A549 (cell line): ENCODE measurements around the gene EXOC4. TPM values are rescaled to one million over a fixed set of nuclear protein-coding genes. Genes with fewer than 3 reads are reported as not detected.

ENCODE experiments used
- ATAC-seq, 2 experiments: fragments of 200-7000 bp in 1 of 2; fragments of >200 bp in 1 of 2; cut with Nextera tagmentation in 1 of 2; cut with Tn5 transposase in 1 of 2; 3 replicates each; pipeline versions ENCODE4 v1.8.0 to v1.9.1; 2018 to 2020; ENCODE audit warnings: mild to moderate bottlenecking in 1 of 2, moderate library complexity in 1 of 2
- CTCF ChIA-PET: fragments of 300-600 bp; sonication (Branson Sonifier 250); formaldehyde crosslinking; extraction: SDS; loops from one replicate; lab custom pipeline; 2021; ENCODE audit warnings: antibody characterized with exemption, inconsistent platforms; lab: Yijun Ruan, JAX
- POLR2A ChIA-PET: fragments of 350-600 bp; formaldehyde crosslinking; extraction: SDS; loops from one replicate; lab custom pipeline; 2021; ENCODE audit warnings: antibody characterized with exemption, inconsistent platforms; lab: Yijun Ruan, JAX
- DNase-seq, 2 experiments: peaks; one replicate each; pipeline versions ENCODE4 v3.0.0 to v3.0.0-alpha.2; 2011 to 2016; ENCODE audit warnings: low read depth in 1 of 2, low spot score in 1 of 2
- FAIRE-seq: peaks from 2 replicates; lab custom pipeline; 2011; peaks lifted over from hg19 to GRCh38; lab: Jason Lieb, UNC
- H3K27ac ChIP-seq, 2 experiments: fragments of >200 bp; sonication (Bioruptor Twin); formaldehyde crosslinking; 3 replicates each; pipeline ENCODE4 v1.5.1; 2016 to 2017
- H3K4me1 ChIP-seq: fragments of >200 bp; sonication (Bioruptor Twin); formaldehyde crosslinking; 3 replicates; pipeline ENCODE4 v1.6.1; 2016
- H3K4me2 ChIP-seq: fragments of >200 bp; sonication (Bioruptor Twin); formaldehyde crosslinking; 3 replicates; pipeline ENCODE4 v1.6.1; 2016
- H3K4me3 ChIP-seq: fragments of >200 bp; sonication (Bioruptor Twin); formaldehyde crosslinking; 3 replicates; pipeline ENCODE4 v1.5.1; 2016
- H3K9me3 ChIP-seq: fragments of >200 bp; sonication (Bioruptor Twin); formaldehyde crosslinking; 3 replicates; pipeline ENCODE4 v1.6.1; 2016
- CEBPB ChIP-seq, 2 experiments: fragments of >200 bp in 1 of 2; sonication (Bioruptor Twin) in 1 of 2; formaldehyde crosslinking in 1 of 2; IDR thresholded peaks; 2 replicates each; pipeline ENCODE4 v1.6.1; 2012 to 2016
- CHD2 ChIP-seq: fragments of 150-350 bp; IDR thresholded peaks from 2 replicates; pipeline ENCODE4 v1.6.1; 2014; ENCODE audit warnings: low read length; ENCODE audit not compliant: partially characterized antibody
- EHF ChIP-seq: fragments of 250-450 bp; sonication (Bioruptor Pico); IDR thresholded peaks from 2 replicates; pipeline ENCODE4 v1.5.0; 2020; ENCODE audit warnings: mild to moderate bottlenecking
- FOXS1 ChIP-seq: fragments of 250-450 bp; sonication (Bioruptor Pico); IDR thresholded peaks from 2 replicates; pipeline ENCODE4 v1.5.0; 2020; ENCODE audit warnings: mild to moderate bottlenecking, moderate library complexity
- HDAC2 ChIP-seq: fragments of 200-600 bp; sonication (generic); IDR thresholded peaks from 2 replicates; pipeline ENCODE4 v1.6.1; 2016
- JUN ChIP-seq, 2 experiments: fragments of >200 bp; sonication (Bioruptor Twin); formaldehyde crosslinking; IDR thresholded peaks; 2 replicates in 1 of 2; 3 replicates in 1 of 2; pipeline ENCODE4 v1.6.1; 2016 to 2017
- JUNB ChIP-seq: fragments of >200 bp; sonication (Bioruptor Twin); formaldehyde crosslinking; IDR thresholded peaks from 2 replicates; pipeline ENCODE4 v1.6.1; 2016
- KDM1A ChIP-seq: fragments of 200-600 bp; sonication (generic); IDR thresholded peaks from 2 replicates; pipeline ENCODE4 v1.6.1; 2016; ENCODE audit warnings: low read depth, mild to moderate bottlenecking
- MAFK ChIP-seq: fragments of 450-650 bp; IDR thresholded peaks from 2 replicates; pipeline ENCODE4 v1.6.1; 2014; ENCODE audit not compliant: partially characterized antibody
- NPAS2 ChIP-seq: fragments of 250-450 bp; sonication (Bioruptor Pico); IDR thresholded peaks from 2 replicates; pipeline ENCODE4 v1.8.0; 2022; ENCODE audit warnings: mild to moderate bottlenecking, moderate library complexity, borderline replicate concordance
- SMC3 ChIP-seq: fragments of >200 bp; sonication (Bioruptor Twin); formaldehyde crosslinking; IDR thresholded peaks from 3 replicates; pipeline ENCODE4 v1.6.1; 2018; ENCODE audit warnings: inconsistent platforms
- ZC3H11A ChIP-seq: fragments of 450-650 bp; IDR thresholded peaks from 2 replicates; pipeline ENCODE4 v1.6.1; 2014; ENCODE audit warnings: antibody characterized with exemption, mild to moderate bottlenecking
- WGBS: methylation state at CpG from one replicate; pipeline ENCODE4 v1.1.6; 2017; ENCODE audit errors: missing lambda C conversion rate; 5-methylcytosine and 5-hydroxymethylcytosine counted together
- polyA plus RNA-seq, 4 experiments: library from polyadenylated mRNA; depleted of rRNA in 3 of 4; stranded (reverse); fragments of >200 nt; fragmentation: RNase III in 1 of 4; extraction: RNeasy Plus Mini Kit Qiagen cat#74134 plus additional on column Dnase treatment in 1 of 4; gene quantifications; 2 replicates in 3 of 4; 3 replicates in 1 of 4; pipeline ENCODE4 v1.2.3, GENCODE V29; 2011 to 2017
- TF ChIP-seq, protein P1 (sequence below): fragments of 450-650 bp; IDR thresholded peaks from 2 replicates; pipeline ENCODE4 v1.6.1; 2014; ENCODE audit warnings: antibody characterized with exemption
- TF ChIP-seq, protein P2 (sequence below): IDR thresholded peaks from 2 replicates; pipeline ENCODE4 v1.6.1; 2012; ENCODE audit warnings: low read depth, borderline replicate concordance
- TF ChIP-seq, protein P3 (sequence below): fragments of >200 bp; sonication (Bioruptor Twin); formaldehyde crosslinking; IDR thresholded peaks from 2 replicates; pipeline ENCODE4 v1.6.1; 2016
- TF ChIP-seq, protein P4 (sequence below): fragments of 250-450 bp; sonication (Bioruptor Pico); IDR thresholded peaks from 2 replicates; pipeline ENCODE4 v1.5.0; 2020; ENCODE audit warnings: low read depth, mild to moderate bottlenecking, moderate library complexity
- TF ChIP-seq, protein P5 (sequence below): IDR thresholded peaks from 2 replicates; pipeline ENCODE4 v1.6.1; 2012

Gene EXOC4
- polyA plus RNA-seq, 2 of the 4 experiments (the other 2 are of a cell fraction) = 33.4 to 73.1 TPM

DNA sequence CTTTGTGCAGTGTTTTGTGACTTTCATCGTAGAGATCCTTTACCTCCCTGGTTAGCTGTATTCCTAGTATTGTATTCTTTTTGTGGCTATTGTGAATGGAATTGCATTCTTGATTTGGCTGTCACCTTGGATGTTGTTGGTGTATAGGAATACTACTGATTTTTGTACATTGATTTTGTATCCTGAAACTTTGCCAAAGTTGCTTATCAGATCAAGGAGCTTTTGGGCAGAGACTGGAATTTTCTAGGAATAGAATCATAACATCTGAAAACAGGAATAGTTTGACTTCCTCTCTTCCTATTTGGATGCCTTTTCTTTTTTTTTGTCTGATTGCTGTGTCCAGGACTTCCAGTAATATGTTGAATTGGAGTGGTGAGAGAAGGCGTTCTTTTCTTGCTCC, 590.5 kb downstream of the EXOC4 start (continued):
- TF ChIP-seq, protein P1, sequence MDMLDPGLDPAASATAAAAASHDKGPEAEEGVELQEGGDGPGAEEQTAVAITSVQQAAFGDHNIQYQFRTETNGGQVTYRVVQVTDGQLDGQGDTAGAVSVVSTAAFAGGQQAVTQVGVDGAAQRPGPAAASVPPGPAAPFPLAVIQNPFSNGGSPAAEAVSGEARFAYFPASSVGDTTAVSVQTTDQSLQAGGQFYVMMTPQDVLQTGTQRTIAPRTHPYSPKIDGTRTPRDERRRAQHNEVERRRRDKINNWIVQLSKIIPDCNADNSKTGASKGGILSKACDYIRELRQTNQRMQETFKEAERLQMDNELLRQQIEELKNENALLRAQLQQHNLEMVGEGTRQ = no peak
- TF ChIP-seq KDM1A = no peak
- no peak for TF ChIP-seq EHF (CRISPR knock-in tag)

DNA sequence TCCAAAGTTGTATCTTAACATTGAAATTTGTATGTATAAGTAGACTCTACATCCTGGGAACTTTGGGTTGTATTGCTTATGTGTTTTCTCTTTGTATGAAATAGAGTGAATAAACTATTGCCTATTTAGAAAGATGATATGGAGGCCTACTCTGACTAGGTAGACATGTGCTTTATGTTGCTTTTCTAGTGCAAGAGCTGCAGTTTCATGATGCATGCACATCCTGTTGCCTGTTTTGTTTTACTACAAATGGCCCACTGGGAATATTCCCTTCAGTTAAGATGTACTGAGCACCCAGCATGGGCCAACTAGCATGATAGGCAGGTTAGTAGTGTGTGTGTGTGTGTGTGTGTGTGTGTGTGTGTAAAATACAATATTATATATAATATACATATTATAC, 592.1 kb downstream of the EXOC4 start:
- DNase-seq (no peak), FAIRE-seq (no peak), ATAC-seq (no peak)
- CTCF ChIA-PET = no interaction called here
- H3K27ac ChIP-seq = no peak overlapping the region
- POLR2A ChIA-PET = no interaction called here
- H3K9me3 ChIP-seq = no peaks in the 10 kb centered on the region
- no peak overlapping the region for H3K4me2 ChIP-seq
- no peaks in the 10 kb centered on the region for H3K4me1 ChIP-seq
- no peak overlapping the region for H3K4me3 ChIP-seq
- TF ChIP-seq, protein P2, sequence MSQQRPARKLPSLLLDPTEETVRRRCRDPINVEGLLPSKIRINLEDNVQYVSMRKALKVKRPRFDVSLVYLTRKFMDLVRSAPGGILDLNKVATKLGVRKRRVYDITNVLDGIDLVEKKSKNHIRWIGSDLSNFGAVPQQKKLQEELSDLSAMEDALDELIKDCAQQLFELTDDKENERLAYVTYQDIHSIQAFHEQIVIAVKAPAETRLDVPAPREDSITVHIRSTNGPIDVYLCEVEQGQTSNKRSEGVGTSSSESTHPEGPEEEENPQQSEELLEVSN = no peak
- TF ChIP-seq SMC3 (no peak), CHD2 (no peak), CEBPB (IDR thresholded peaks at IDR 0.05) (no peak), JUN (IDR thresholded peaks at IDR 0.05) (no peak)

DNA sequence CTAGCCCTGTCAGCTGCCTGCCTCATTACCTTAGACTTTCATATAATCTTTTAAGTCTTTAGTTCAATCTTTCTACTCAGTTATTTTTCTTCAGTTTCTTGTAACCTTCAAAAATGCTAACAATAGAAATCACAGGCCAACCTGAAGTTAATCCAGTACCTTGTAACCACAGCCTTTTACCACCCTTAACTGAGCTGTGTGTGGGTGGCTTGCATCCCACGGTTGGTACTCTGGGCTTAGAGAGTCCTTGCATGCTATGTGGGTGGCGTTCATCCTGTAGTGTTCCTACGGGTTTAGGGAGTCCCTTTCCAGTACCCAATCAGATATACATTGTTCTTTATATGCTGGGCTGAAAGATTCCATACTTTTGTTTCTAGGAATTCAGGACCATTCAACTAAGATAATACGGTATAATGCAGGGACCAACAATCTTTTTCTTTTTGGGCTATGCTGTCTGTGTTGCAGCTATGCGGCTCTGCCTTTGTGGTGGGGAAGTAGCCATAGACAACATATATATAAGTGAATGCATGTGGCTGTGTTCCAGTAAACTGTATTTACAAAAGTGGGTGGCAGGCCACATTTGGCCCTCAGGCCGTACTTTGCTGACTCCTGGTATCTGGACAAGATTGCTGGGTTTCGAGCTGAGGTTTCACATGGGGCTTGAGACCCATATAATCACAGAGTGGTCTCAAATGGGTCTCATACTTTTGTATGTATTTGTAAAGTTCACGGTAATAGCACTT, 593.5 kb downstream of the EXOC4 start:
- TF ChIP-seq, protein P3, sequence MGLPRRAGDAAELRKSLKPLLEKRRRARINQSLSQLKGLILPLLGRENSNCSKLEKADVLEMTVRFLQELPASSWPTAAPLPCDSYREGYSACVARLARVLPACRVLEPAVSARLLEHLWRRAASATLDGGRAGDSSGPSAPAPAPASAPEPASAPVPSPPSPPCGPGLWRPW = no peak
- TF ChIP-seq HDAC2 (no peak), MAFK (no peak), JUN (IDR thresholded peaks at IDR 0.05) (no peak), FOXS1 (no peak), EHF (CRISPR knock-in tag) (no peak), NPAS2 (CRISPR knock-in tag) (no peak), JUNB (no peak), SMC3 (no peak), ZC3H11A (no peak)
- TF ChIP-seq, protein P1 = no peak
- TF ChIP-seq, protein P4, sequence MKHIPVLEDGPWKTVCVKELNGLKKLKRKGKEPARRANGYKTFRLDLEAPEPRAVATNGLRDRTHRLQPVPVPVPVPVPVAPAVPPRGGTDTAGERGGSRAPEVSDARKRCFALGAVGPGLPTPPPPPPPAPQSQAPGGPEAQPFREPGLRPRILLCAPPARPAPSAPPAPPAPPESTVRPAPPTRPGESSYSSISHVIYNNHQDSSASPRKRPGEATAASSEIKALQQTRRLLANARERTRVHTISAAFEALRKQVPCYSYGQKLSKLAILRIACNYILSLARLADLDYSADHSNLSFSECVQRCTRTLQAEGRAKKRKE (CRISPR knock-in tag) = no peak
- TF ChIP-seq, protein P5, sequence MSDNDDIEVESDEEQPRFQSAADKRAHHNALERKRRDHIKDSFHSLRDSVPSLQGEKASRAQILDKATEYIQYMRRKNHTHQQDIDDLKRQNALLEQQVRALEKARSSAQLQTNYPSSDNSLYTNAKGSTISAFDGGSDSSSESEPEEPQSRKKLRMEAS = no peak
- H3K4me1 ChIP-seq = no peaks in the 10 kb centered on the region
- H3K4me3 ChIP-seq = no peak overlapping the region
- no peak overlapping the region for H3K4me2 ChIP-seq
- POLR2A ChIA-PET = no interaction called here
- H3K9me3 ChIP-seq = no peaks in the 10 kb centered on the region
- no peak for FAIRE-seq
- H3K27ac ChIP-seq = no peak overlapping the region
- no peak for ATAC-seq
- WGBS = 88% methylated on average over 8 of the region's 8 CpGs
- no peak for DNase-seq
- CTCF ChIA-PET = interaction anchor here (1.2 kb wide), 1 partner anchor 42 kb away, joined by 3 read pairs; no protein-coding TSS in a partner anchor
